ENCODE measurements around the gene MYLK. TPM values are rescaled to one million over a fixed set of nuclear protein-coding genes. Genes with fewer than 3 reads are reported as not detected.

Gene MYLK
- total and polyA plus RNA-seq, 10 of the 15 experiments (the other 5 are each of a cell fraction or from before 2014, with no cell fraction given) = 0.04 to 1.6 (median 0.42) TPM; not detected in 1

GRCh38 chr3:123807820-123808219 lies 76.3 kb downstream of the MYLK start (continued):
- TF ChIP-seq, protein P1, sequence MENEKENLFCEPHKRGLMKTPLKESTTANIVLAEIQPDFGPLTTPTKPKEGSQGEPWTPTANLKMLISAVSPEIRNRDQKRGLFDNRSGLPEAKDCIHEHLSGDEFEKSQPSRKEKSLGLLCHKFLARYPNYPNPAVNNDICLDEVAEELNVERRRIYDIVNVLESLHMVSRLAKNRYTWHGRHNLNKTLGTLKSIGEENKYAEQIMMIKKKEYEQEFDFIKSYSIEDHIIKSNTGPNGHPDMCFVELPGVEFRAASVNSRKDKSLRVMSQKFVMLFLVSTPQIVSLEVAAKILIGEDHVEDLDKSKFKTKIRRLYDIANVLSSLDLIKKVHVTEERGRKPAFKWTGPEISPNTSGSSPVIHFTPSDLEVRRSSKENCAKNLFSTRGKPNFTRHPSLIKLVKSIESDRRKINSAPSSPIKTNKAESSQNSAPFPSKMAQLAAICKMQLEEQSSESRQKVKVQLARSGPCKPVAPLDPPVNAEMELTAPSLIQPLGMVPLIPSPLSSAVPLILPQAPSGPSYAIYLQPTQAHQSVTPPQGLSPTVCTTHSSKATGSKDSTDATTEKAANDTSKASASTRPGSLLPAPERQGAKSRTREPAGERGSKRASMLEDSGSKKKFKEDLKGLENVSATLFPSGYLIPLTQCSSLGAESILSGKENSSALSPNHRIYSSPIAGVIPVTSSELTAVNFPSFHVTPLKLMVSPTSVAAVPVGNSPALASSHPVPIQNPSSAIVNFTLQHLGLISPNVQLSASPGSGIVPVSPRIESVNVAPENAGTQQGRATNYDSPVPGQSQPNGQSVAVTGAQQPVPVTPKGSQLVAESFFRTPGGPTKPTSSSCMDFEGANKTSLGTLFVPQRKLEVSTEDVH (IDR thresholded peaks at IDR 0.05; ENCODE audit: low read depth, partially characterized antibody) = no peak

- H3K27me3 ChIP-seq (replicated peaks in 1 of 2; ENCODE audit: control insufficient read depth in 2 of 2, insufficient read depth in 2 of 2, low read length in 1 of 2) = no peaks in the 10 kb centered on the region; a peak in 1 of 4 replicates
- H4K20me1 ChIP-seq (ENCODE audit: control insufficient read depth, insufficient read depth) = no peaks in the 10 kb centered on the region
- ATAC-seq (0 out of 3 replicates have a peak, but pooled peaks have one; percentile 21), FAIRE-seq (no peak), DNase-seq (ENCODE audit: low read depth, low spot score) (no peak)
- no peaks in the 10 kb centered on the region for H3K9me3 ChIP-seq (replicated peaks; ENCODE audit: control insufficient read depth, insufficient read depth, low read length)
- no peaks in the 10 kb centered on the region for H3K36me3 ChIP-seq (ENCODE audit: control insufficient read depth in 2 of 2, insufficient read depth in 2 of 2, low read length in 1 of 2)
- no peak overlapping the region for H3K4me2 ChIP-seq (ENCODE audit: control insufficient read depth, insufficient read depth)
- POLR2A ChIA-PET = no interaction called here
- no peak overlapping the region for H2AFZ ChIP-seq (ENCODE audit: control insufficient read depth, low read depth, low read length)
- H3K9ac ChIP-seq (ENCODE audit: control insufficient read depth, insufficient read depth, low read length) = no peak overlapping the region
- H3K79me2 ChIP-seq (ENCODE audit: control insufficient read depth, insufficient read depth, low read length) = no peaks in the 10 kb centered on the region
- H3K4me1 ChIP-seq (ENCODE audit: control insufficient read depth, insufficient read depth, low read length) = no peaks in the 10 kb centered on the region
- H3K4me3 ChIP-seq = no peak overlapping the region
- SMC1A ChIA-PET (ENCODE audit: uncharacterized antibody, unreplicated experiment) = interaction anchor here (1.5 kb wide), 1 partner anchor 12 kb away, joined by 3 read pairs; no protein-coding TSS in a partner anchor
- WGBS (ENCODE audit: insufficient coverage, insufficient replicate concordance, low lambda C conversion rate, missing lambda C conversion rate) = 0% methylated on average over 2 of the region's 2 CpGs
- H3K27ac ChIP-seq (ENCODE audit: control insufficient read depth, insufficient read depth) = no peak overlapping the region
- no TSS peak for BruUV-seq (replicated peaks)
- TF ChIP-seq LARP7 (IDR thresholded peaks at IDR 0.05) = no peak
- no peak for TF ChIP-seq SMAD1 (IDR thresholded peaks at IDR 0.05; ENCODE audit: low read depth, partially characterized antibody)
- TF ChIP-seq SP1 (IDR thresholded peaks at IDR 0.05; ENCODE audit: low read depth, low read length) = no peak
- no peak for TF ChIP-seq BMI1 (IDR thresholded peaks at IDR 0.05; ENCODE audit: borderline replicate concordance)
- TF ChIP-seq ESRRA (IDR thresholded peaks at IDR 0.05; ENCODE audit: low read length) = no peak
- intact Hi-C loops (cut with micrococcal nuclease; ENCODE audit: unreplicated experiment) (no loop called here), in situ Hi-C loops (cut with MboI) (no loop called here)
- CTCF ChIA-PET = no interaction called here
- RAD21 ChIA-PET (ENCODE audit: unreplicated experiment) = no interaction called here
These were observed 78.6 kb downstream of the MYLK start for GRCh38 chr3:123805504-123805903.
